HepG2 (cell line): ENCODE data around the gene RORC. TPM values are rescaled to one million over a fixed set of nuclear protein-coding genes. Genes with fewer than 3 reads are reported as not detected.

ENCODE experiments used
- BRF2 ChIP-seq: sonication (generic); formaldehyde crosslinking; IDR thresholded peaks from 2 replicates; pipeline ENCODE4 v1.8.1; 2022; ENCODE audit warnings: mild to moderate bottlenecking, missing genetic modification reagents
- NFE2 ChIP-seq: sonication (generic); formaldehyde crosslinking; IDR thresholded peaks from 2 replicates; pipeline ENCODE4 v1.4.0; 2020; ENCODE audit warnings: missing genetic modification reagents
- REST ChIP-seq, 2 experiments: IDR thresholded peaks; 2 replicates each; pipeline ENCODE4 v1.6.1; 2011 to 2012; ENCODE audit warnings: low read length in 2 of 2, borderline replicate concordance in 1 of 2, low read depth in 1 of 2, mild to moderate bottlenecking in 1 of 2, moderate library complexity in 1 of 2
- SRSF9 ChIP-seq: fragments of 200-400 bp; formaldehyde crosslinking; IDR thresholded peaks from 2 replicates; pipeline ENCODE4 v1.6.1; 2018; ENCODE audit warnings: borderline replicate concordance, mild to moderate bottlenecking, low read depth, low read length; ENCODE audit not compliant: insufficient read depth, poor library complexity, severe bottlenecking
- XBP1 ChIP-seq: sonication (generic); formaldehyde crosslinking; IDR thresholded peaks from 2 replicates; pipeline ENCODE4 v1.5.0; 2020; ENCODE audit warnings: missing genetic modification reagents
- YEATS2 ChIP-seq: sonication (generic); formaldehyde crosslinking; IDR thresholded peaks from 2 replicates; pipeline ENCODE4 v1.4.0; 2020; ENCODE audit warnings: missing genetic modification reagents, borderline replicate concordance
- ZMAT3 ChIP-seq: sonication (generic); formaldehyde crosslinking; conservative IDR thresholded peaks from 2 replicates; pipeline ENCODE4 v1.7.0; 2021; ENCODE audit warnings: missing genetic modification reagents
- ZNF382 ChIP-seq: sonication (generic); formaldehyde crosslinking; IDR thresholded peaks from 2 replicates; pipeline ENCODE4 v1.5.0; 2020; ENCODE audit warnings: missing genetic modification reagents, mild to moderate bottlenecking, borderline replicate concordance
- polyA plus RNA-seq, 8 experiments: library from polyadenylated mRNA; depleted of rRNA in 3 of 8; stranded (reverse) in 7 of 8; unstranded in 1 of 8; fragments of >200 nt; fragmentation: Illumina TruSeq in 4 of 8; extraction: Trizol in 4 of 8; gene quantifications; 2 replicates each; pipeline versions ENCODE4 v1.2.1 to v1.2.3, GENCODE V29; 2011 to 2016; ENCODE audit warnings: low read depth in 4 of 8, missing spikeins in 1 of 8, mixed read lengths in 1 of 8; ENCODE audit not compliant: insufficient read depth in 1 of 8
- total RNA-seq, 5 experiments: library from RNA; depleted of rRNA; stranded (reverse); fragments of >200 nt; fragmentation: Illumina TruSeq; extraction: Trizol; gene quantifications; 2 replicates each; pipeline ENCODE4 v1.2.3, GENCODE V29; 2016; ENCODE audit warnings: low read depth in 1 of 5
- TF ChIP-seq, protein P1 (sequence below): sonication (generic); formaldehyde crosslinking; IDR thresholded peaks from 2 replicates; pipeline ENCODE4 v1.4.0; 2020; ENCODE audit warnings: missing genetic modification reagents
- TF ChIP-seq, protein P2 (sequence below): sonication (generic); formaldehyde crosslinking; IDR thresholded peaks from 2 replicates; pipeline ENCODE4 v1.4.0; 2020; ENCODE audit warnings: missing genetic modification reagents, borderline replicate concordance
- TF ChIP-seq, protein P3 (sequence below): sonication (generic); formaldehyde crosslinking; IDR thresholded peaks from 2 replicates; pipeline ENCODE4 v1.5.1; 2020; ENCODE audit warnings: mild to moderate bottlenecking, missing genetic modification reagents, borderline replicate concordance

The RORC gene
- total and polyA plus RNA-seq, 2 of the 13 experiments (the other 11 are each of a cell fraction or from before 2014, with no cell fraction given), result 2.5 to 6.5 TPM

GRCh38 chr1:151839457-151840403 lies 8.1 kb upstream of the RORC start, which contains the start of gene C2CD4D (continued):
- peak; percentile 40; the same call in 1 of the 2 replicates for TF ChIP-seq YEATS2
- TF ChIP-seq, protein P1, sequence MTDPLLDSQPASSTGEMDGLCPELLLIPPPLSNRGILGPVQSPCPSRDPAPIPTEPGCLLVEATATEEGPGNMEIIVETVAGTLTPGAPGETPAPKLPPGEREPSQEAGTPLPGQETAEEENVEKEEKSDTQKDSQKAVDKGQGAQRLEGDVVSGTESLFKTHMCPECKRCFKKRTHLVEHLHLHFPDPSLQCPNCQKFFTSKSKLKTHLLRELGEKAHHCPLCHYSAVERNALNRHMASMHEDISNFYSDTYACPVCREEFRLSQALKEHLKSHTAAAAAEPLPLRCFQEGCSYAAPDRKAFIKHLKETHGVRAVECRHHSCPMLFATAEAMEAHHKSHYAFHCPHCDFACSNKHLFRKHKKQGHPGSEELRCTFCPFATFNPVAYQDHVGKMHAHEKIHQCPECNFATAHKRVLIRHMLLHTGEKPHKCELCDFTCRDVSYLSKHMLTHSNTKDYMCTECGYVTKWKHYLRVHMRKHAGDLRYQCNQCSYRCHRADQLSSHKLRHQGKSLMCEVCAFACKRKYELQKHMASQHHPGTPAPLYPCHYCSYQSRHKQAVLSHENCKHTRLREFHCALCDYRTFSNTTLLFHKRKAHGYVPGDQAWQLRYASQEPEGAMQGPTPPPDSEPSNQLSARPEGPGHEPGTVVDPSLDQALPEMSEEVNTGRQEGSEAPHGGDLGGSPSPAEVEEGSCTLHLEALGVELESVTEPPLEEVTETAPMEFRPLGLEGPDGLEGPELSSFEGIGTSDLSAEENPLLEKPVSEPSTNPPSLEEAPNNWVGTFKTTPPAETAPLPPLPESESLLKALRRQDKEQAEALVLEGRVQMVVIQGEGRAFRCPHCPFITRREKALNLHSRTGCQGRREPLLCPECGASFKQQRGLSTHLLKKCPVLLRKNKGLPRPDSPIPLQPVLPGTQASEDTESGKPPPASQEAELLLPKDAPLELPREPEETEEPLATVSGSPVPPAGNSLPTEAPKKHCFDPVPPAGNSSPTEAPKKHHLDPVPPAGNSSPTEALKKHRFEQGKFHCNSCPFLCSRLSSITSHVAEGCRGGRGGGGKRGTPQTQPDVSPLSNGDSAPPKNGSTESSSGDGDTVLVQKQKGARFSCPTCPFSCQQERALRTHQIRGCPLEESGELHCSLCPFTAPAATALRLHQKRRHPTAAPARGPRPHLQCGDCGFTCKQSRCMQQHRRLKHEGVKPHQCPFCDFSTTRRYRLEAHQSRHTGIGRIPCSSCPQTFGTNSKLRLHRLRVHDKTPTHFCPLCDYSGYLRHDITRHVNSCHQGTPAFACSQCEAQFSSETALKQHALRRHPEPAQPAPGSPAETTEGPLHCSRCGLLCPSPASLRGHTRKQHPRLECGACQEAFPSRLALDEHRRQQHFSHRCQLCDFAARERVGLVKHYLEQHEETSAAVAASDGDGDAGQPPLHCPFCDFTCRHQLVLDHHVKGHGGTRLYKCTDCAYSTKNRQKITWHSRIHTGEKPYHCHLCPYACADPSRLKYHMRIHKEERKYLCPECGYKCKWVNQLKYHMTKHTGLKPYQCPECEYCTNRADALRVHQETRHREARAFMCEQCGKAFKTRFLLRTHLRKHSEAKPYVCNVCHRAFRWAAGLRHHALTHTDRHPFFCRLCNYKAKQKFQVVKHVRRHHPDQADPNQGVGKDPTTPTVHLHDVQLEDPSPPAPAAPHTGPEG (CRISPR knock-in tag), result no peak
- TF ChIP-seq SRSF9, result no peak
- no peak for TF ChIP-seq ZMAT3 (CRISPR knock-in tag)
- TF ChIP-seq BRF2 (CRISPR knock-in tag), result no peak
- no peak for TF ChIP-seq REST (IDR thresholded peaks at IDR 0.05; ENCODE audit: borderline replicate concordance in 1 of 2, low read depth in 1 of 2, low read length in 2 of 2)
- TF ChIP-seq NFE2 (CRISPR knock-in tag), result no peak
- TF ChIP-seq, protein P2, sequence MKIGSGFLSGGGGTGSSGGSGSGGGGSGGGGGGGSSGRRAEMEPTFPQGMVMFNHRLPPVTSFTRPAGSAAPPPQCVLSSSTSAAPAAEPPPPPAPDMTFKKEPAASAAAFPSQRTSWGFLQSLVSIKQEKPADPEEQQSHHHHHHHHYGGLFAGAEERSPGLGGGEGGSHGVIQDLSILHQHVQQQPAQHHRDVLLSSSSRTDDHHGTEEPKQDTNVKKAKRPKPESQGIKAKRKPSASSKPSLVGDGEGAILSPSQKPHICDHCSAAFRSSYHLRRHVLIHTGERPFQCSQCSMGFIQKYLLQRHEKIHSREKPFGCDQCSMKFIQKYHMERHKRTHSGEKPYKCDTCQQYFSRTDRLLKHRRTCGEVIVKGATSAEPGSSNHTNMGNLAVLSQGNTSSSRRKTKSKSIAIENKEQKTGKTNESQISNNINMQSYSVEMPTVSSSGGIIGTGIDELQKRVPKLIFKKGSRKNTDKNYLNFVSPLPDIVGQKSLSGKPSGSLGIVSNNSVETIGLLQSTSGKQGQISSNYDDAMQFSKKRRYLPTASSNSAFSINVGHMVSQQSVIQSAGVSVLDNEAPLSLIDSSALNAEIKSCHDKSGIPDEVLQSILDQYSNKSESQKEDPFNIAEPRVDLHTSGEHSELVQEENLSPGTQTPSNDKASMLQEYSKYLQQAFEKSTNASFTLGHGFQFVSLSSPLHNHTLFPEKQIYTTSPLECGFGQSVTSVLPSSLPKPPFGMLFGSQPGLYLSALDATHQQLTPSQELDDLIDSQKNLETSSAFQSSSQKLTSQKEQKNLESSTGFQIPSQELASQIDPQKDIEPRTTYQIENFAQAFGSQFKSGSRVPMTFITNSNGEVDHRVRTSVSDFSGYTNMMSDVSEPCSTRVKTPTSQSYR, result no peak
- TF ChIP-seq ZNF382, result no peak
- TF ChIP-seq, protein P3, sequence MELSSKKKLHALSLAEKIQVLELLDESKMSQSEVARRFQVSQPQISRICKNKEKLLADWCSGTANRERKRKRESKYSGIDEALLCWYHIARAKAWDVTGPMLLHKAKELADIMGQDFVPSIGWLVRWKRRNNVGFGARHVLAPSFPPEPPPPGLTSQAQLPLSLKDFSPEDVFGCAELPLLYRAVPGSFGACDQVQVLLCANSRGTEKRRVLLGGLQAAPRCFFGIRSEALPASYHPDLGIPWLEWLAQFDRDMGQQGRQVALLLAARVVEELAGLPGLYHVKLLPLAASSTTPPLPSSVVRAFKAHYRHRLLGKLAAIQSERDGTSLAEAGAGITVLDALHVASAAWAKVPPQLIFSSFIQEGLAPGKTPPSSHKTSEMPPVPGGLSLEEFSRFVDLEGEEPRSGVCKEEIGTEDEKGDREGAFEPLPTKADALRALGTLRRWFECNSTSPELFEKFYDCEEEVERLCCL (CRISPR knock-in tag), result no peak
- TF ChIP-seq XBP1 (CRISPR knock-in tag), result no peak
